Ovary (tissue), 9 donors: ENCODE results near the gene EIF4E3. TPM values are rescaled to one million over a fixed set of nuclear protein-coding genes. Genes with fewer than 3 reads are reported as not detected.

Experiments
- DNase-seq, 5 donors: peaks; one replicate each; pipeline ENCODE4 v3.0.0-alpha.2; 2019 to 2020
- H3K27ac ChIP-seq, 2 donors: fragments of 200-600 bp; one replicate each; pipeline versions ENCODE4 v1.5.1 to v1.8.0; 2019 to 2022
- H3K27me3 ChIP-seq: fragments of 200-600 bp; one replicate; pipeline ENCODE4 v1.8.0; 2022
- H3K36me3 ChIP-seq: fragments of 200-600 bp; sonication (generic); one replicate; pipeline ENCODE4 v1.5.1; 2019
- H3K4me1 ChIP-seq: one replicate; pipeline ENCODE4 v1.8.1; 2013; ENCODE audit warnings: mild to moderate bottlenecking, moderate library complexity; ENCODE audit not compliant: insufficient read depth
- H3K4me3 ChIP-seq: fragments of 200-600 bp; sonication (generic); one replicate; pipeline ENCODE4 v1.5.1; 2017
- H3K9me3 ChIP-seq, 2 donors: fragments of 200-600 bp in 1 of 2; sonication (generic) in 1 of 2; one replicate each; pipeline versions ENCODE4 v1.5.1 to v1.8.1; 2013 to 2019; ENCODE audit warnings: mild to moderate bottlenecking in 1 of 2, moderate library complexity in 1 of 2
- CTCF ChIP-seq, 3 donors: fragments of 450-650 bp in 2 of 3; fragments of 200-600 bp in 1 of 3; IDR thresholded peaks; one replicate each; pipeline versions ENCODE4 v1.5.1 to v1.8.0; 2016 to 2022; ENCODE audit warnings: antibody characterized with exemption in 3 of 3, mild to moderate bottlenecking in 1 of 3
- EP300 ChIP-seq: sonication (generic); formaldehyde crosslinking; IDR thresholded peaks from one replicate; pipeline ENCODE4 v1.6.1; 2017; ENCODE audit warnings: antibody characterized with exemption
- POLR2A ChIP-seq: fragments of 450-650 bp; IDR thresholded peaks from one replicate; pipeline ENCODE4 v1.6.1; 2017; ENCODE audit warnings: antibody characterized with exemption, mild to moderate bottlenecking, moderate library complexity
- WGBS, 3 donors: extraction: QIAGEN DNeasy Blood & Tissue Kit in 1 of 3; methylation state at CpG; one replicate each; pipeline versions ENCODE4 v1.1.5 to v1.1.7; 2013 to 2017; 5-methylcytosine and 5-hydroxymethylcytosine counted together
- intact Hi-C, 4 donors: fragments of 100-400 bp; cut with DNase I; formaldehyde crosslinking; loops; one replicate each; pipeline versions ENCODE4 v1.11.0 to v1.15.1; 2022 to 2023
- polyA plus RNA-seq, 2 donors: library from polyadenylated mRNA; stranded (reverse); fragments of 200-250 nt in 1 of 2; fragments of 350-450 nt in 1 of 2; fragmentation: Illumina TruSeq in 1 of 2; extraction: RNeasy Lipid Tissue Mini Kit (QIAGEN cat#74804) in 1 of 2; gene quantifications; one replicate each; pipeline ENCODE4 v1.2.3, GENCODE V29; 2013 to 2014
- total RNA-seq, 7 donors: library from RNA; depleted of rRNA in 2 of 7; stranded (reverse); fragments of >200 nt in 2 of 7; fragmentation: NEBNext Ultra II Directional in 3 of 7; extraction: Animal tissue kit (Norgen Biotek cat#: 25700) in 3 of 7; gene quantifications; one replicate each; pipeline versions ENCODE4 v1.1.0 to v1.2.4, GENCODE V29; 2016 to 2023
- donor health status: DM: no; HTN: no; CAD: no; lungs with moderate emphysema.
- donor health status: DM: no; HTN: no; CAD: no.
- donor health status: Bipolar disorder and iron deficiency.
- donor health status: DM: yes; HTN: yes; CAD: no.
- donor health status: DM: no; HTN: no; CAD: no.
- donor health status: DM: yes; HTN: yes; CAD: no.

The EIF4E3 gene
- total and polyA plus RNA-seq, 9 donors = 13.0 to 51.7 (median 38.2) TPM

GRCh38 chr3:71672807-71673206, 52.4 kb downstream of the EIF4E3 start:
- Histone ChIP-seq H3K4me3 (no peak overlapping the region), H3K27me3 (no peaks in the 10 kb centered on the region), H3K9me3 (no peaks in the 10 kb centered on the region), H3K4me1 (peaks cover 1% of the 10 kb centered on the region), H3K36me3 (no peaks in the 10 kb centered on the region), H3K27ac (no peak overlapping the region)
- 48 to 67% (median 65%) methylated on average over 6 of the region's 6 CpGs for WGBS, 3 donors
- intact Hi-C loops = no loop called here
- TF ChIP-seq CTCF (IDR thresholded peaks at IDR 0.05) = no peak
- no peak for TF ChIP-seq EP300
- TF ChIP-seq POLR2A = no peak
- DNase-seq = no peak

- Histone ChIP-seq H3K36me3 (no peaks in the 10 kb centered on the region), H3K4me1 (peaks cover 1% of the 10 kb centered on the region), H3K27me3 (no peaks in the 10 kb centered on the region), H3K27ac (no peak overlapping the region), H3K4me3 (no peak overlapping the region), H3K9me3 (no peaks in the 10 kb centered on the region)
- intact Hi-C loops = no loop called here
- whole genome bisulfite sequencing, 3 donors = 73 to 77% (median 73%) methylated on average over 9 of the region's 9 CpGs
- TF ChIP-seq CTCF (IDR thresholded peaks at IDR 0.05) (no peak), EP300 (no peak), POLR2A (no peak)
- DNase-seq = no peak
Measured at GRCh38 chr3:71672340-71672739, 52.9 kb downstream of the EIF4E3 start.

- TF ChIP-seq POLR2A (no peak), EP300 (no peak), CTCF (IDR thresholded peaks at IDR 0.05) (no peak)
- Histone ChIP-seq H3K27ac (no peak overlapping the region), H3K27me3 (no peaks in the 10 kb centered on the region), H3K36me3 (no peaks in the 10 kb centered on the region), H3K4me3 (no peak overlapping the region), H3K4me1 (peaks cover 1% of the 10 kb centered on the region), H3K9me3 (no peaks in the 10 kb centered on the region)
- intact Hi-C loops = no loop called here
- no peak for DNase-seq
- 92% methylated on average over 19 of the region's 19 CpGs for WGBS, 3 donors
Measured at GRCh38 chr3:71671216-71671845, 53.9 kb downstream of the EIF4E3 start.

- intact Hi-C loops = no loop called here
- no peaks in the 10 kb centered on the region for H3K27me3 ChIP-seq
- no peaks in the 10 kb centered on the region for H3K36me3 ChIP-seq
- no peak for TF ChIP-seq POLR2A
- TF ChIP-seq CTCF (IDR thresholded peaks at IDR 0.05) = no peak
- TF ChIP-seq EP300 = no peak
- H3K27ac ChIP-seq = no peak overlapping the region
- DNase-seq = no peak
- WGBS, 3 donors = 60 to 62% (median 61%) methylated on average over 3 of the region's 3 CpGs
- no peaks in the 10 kb centered on the region for H3K9me3 ChIP-seq
- H3K4me1 ChIP-seq = no peaks in the 10 kb centered on the region
- no peak overlapping the region for H3K4me3 ChIP-seq
Measured at GRCh38 chr3:71662568-71662967, 62.6 kb downstream of the EIF4E3 start.
